T-helper 1 cell treated with Interleukin-12 subunit alpha and Interleukin-12 subunit beta and Interleukin-4 antibody, amounts not matched to agents 30 ng/mL and 1 ng/mL, for 36 hours (primary cell): ENCODE data around the gene PAQR9. TPM values are rescaled to one million over a fixed set of nuclear protein-coding genes. Genes with fewer than 3 reads are reported as not detected.

Experiments used
- intact Hi-C: fragments of 100-400 bp; cut with micrococcal nuclease; formaldehyde crosslinking; loops from one replicate; pipeline ENCODE4 v1.15.1; 2024
- total RNA-seq: library from RNA; stranded (reverse); gene quantifications from 2 replicates; pipeline ENCODE4 v1.2.3, GENCODE V29; 2022

The PAQR9 gene
- total RNA-seq, 1 donor from 2014 or later = not detected

DNA sequence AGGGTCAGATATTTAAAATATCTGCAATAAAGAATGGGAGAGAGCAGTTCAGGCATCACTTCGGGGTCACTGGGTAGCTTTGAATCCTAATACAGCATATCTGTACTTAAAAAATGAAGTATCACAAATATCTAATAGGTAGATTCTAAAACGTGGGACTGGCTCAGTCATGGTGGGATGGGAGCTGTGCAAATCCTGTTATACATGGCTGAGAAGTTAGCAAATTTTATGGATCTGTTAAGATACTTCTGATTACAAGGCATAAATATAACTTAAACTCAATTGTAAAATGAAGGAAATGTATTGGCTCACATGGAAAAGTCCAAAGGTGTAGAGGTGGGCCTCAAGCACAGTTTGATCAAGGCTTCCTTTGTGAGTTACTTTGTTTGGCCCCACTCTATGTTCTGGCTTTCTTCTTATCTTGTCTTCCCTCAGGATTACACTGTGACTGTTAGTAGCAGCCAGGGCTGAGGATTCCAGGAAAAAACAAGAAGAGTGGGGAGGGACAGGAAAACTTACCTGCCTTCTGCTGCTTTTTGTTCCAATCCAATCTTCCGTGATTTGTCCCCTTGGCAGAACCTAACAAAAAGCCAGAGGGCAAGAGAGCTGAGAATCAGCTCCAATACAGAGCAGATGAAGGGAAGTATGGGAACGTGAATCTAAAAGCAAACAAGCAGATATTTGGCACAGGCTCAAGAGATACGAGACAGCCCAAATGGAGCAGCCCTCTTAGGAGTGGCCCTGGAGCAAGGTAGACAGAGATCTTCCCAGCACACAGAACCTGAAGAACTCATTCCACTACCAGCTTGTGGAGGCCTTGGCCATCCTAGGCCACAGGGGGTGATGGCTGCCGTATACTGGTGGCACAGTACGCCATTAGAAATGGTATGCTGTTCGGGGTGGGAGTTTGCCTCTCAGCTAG lies 10.9 kb downstream of the PAQR9 start:
- intact Hi-C loops = no loop called here

DNA sequence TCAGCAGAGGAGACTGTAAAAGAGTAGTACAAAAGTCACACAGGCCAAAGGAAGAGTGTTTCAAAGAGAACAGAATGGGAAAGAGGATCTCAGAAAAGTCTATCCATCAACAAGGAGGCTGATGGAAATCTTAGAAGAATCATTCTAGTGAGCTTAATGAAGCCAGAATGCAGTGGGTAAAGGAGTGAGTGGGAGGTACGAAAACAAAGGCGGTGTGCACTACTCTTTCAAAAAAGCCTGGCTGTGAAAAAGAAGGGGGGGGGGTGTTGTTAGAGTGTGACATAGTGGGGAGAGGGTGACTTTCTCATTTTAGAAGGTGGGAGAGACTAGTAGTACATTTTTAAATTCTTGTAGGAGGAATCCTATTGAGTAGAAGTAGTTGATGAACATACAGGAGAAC lies 11.7 kb downstream of the PAQR9 start:
- intact Hi-C loops = no loop called here

DNA sequence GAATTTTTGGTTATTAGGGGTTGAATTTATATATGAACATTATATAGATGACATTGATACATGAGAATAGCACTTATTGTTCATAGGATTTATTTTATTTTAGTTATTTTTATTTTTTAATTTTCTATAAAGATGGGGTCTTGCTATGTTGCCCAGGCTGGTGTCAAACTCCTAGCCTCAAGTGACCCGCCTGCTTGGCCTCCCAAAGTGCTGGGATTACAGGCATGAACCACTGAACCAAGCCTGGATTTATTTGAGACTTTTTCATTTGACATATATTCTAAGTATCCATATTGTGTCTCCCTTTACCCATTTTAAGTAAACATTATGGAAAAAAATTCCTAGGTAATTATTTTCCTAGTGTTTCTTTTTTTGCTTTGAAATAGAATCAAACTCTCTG lies 12.5 kb downstream of the PAQR9 start:
- intact Hi-C loops = no loop called here

DNA sequence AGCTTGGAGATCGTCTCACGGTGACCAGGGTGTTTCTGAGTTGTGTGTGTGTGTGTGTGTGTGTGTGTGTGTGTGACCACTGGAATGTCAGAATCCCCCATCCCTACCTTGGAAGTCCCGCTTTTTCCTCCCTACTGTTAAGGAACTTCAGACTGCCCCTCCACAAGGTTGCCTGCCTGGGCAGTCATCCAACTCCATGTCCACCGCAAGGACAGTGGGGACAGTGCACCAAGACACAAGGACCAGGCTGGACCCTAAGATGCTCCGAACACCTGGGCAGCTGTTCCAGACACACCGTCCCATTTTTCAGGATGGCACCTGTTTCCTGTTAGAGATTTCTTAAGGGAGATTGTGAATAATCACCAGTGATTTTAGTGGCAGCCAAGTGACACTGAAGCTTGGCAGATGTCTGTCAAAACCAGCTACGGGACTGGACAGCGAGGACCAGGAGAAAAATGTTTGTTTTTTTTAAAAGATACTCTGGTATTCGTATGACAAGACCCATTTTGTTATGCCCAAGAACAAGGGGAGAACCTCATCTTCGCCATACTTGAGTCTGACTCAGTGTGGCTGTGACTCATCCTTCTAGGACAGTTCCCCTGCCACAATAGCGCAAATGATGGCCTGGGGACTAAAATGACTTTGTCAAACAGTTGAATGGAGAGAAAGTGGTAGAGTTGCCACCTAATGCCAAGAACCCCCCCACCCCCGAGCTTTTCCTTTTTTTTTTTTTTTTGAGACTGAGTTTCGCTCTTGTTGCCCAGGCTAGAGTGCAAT lies 15.5 kb downstream of the PAQR9 start:
- intact Hi-C loops = no loop called here

DNA sequence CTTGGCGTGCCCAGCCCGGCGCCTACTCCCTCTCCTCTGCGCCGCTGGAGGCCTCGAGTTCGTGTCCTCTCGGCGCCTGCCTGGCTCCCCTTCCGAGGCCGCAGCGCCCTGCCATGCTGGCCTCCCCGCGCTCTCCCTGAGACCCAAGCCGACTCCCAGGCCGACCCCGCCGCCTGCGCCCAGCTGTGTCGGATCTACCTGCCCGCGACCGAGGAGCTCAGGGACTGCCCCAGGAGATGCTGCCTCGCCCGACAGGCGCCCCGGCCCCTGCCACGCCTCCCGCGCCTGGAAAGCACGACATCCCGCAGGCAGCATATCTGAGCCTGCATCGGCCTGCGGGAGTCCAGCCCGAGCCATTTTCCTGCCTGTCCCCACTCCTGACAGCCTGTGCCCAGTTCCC lies 16.1 kb downstream of the PAQR9 start:
- intact Hi-C loops = no loop called here

DNA sequence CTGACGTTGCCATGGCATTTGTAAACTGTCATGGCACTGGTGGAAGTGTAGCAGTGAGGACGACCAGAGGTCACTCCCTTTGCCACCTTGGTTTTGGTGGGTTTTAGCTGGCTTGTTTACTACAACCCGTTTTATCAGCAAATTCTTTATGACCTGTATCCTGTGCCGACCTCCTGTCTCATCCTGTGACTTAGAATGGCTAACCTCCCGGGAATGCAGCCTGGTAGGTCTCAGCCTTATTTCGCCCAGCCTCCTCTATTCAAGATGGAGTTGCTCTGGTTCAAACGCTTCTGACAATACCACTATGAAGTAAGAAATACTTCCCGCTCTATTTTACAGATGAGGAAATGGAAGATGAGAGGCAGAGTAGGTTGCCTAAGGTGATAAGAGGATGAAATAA lies 16.6 kb downstream of the PAQR9 start:
- intact Hi-C loops = no loop called here

DNA sequence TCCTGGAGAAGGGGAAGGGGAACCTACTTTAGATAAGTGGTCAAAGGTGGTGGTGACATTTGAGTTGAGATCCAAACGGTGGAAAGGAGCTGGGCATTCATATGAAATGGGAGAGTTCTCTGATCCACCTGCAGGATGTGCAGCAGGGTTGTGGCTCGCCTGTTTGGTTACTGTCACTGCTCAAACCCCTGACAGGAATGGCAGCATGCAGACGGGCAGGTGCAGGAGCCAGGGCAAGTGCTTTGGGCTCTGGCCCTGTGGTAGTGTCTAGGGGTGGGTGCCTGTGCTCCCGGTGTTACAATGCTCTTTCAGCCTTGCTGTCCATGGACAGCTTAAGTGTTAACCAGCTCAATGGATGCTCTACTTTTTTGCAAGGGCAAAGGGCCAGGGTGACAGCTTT lies 18.5 kb downstream of the PAQR9 start:
- intact Hi-C loops = no loop called here

DNA sequence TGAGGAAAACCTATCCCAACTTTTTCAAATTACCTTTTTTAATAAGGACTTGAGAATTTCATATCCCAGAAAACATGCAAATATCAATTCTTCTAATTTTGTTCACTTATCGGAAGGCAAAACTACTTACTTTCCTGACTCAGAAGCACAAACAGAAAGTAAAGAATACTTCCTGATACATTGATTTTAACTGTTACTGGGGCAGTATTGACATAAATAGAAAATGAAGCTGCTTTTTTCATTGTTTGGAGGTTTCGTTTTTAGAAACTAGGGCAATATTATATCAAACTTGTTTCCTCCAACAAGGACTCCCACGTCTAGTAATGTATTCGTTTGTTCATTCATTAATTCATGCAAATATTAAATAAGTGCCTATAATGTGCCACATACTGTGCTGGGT lies 19.1 kb downstream of the PAQR9 start:
- intact Hi-C loops = loop anchor here (5.0 kb wide), 1 partner anchor 43 kb away; no protein-coding TSS in a partner anchor

DNA sequence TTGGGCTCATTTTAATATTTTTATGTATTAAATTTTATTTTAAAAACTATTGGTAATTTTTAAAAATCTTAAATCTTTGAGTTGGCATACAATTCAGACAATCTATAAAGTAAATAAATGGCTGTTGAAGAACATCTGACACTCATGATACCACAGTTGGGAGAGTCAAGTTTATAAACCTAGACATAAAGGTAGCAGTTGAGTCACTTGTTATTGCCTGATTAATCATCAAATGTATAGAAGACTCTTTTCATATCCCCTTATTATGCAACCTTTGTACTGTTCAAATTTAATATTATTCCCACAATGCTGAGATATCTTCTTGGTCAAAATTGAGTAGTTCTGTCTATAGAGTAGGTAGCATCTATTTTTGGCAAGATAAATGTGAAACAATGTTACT lies 19.6 kb downstream of the PAQR9 start:
- intact Hi-C loops = loop anchor here (5.0 kb wide), 1 partner anchor 43 kb away; no protein-coding TSS in a partner anchor

DNA sequence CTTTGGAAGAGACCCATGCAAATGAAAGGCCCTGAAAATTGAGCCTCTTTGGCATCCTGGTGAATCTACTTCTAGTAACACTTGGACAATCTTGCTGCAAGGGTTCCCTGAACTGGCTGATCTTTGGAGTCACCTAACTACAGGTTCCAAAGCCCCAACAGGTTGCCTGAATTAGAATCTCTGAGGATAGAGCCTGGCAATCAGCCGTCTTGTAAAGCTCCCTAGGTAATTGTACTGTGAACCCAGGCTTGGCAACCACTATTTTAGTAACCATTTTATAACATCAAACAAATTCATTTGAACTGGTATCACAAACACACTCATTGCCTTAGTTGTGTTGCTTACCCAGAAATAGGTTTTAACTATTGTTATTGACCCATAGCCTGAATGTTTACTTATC lies 20.1 kb downstream of the PAQR9 start:
- intact Hi-C loops = loop anchor here (5.0 kb wide), 1 partner anchor 44 kb away; no protein-coding TSS in a partner anchor

DNA sequence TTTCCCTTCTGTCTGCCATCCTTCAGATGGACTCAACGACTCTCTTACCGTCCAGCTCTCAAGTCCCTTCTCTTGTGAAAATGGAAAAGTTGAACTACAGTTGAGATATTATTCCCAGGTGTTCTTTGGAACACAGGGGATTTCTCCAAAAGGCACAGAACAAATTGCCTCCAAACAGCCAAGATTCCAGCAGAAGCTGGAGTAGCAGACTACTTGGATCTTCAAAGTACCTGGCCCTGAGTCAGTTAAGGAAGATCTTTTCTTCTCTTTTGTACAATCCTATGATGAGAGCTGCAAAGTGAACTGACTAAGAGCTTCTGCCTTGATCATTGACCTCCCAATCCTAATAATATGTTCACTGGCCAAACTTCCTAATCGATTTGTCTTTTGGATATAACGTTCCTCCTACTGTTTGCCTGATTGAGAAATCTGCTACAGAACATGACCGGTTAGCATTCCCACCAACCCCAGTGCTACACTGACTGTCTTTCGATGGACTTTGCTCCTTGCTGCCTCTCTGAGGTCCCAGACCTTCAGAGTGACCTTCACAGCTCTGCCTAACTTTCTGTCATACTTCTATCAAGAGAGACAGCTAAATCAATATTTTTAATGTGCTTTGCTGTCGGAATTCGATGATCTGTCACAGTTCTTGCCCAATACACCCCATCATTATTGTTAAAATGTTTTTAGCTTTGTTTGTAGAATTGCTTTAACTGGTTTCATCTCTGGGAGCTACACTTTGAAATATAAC lies 21.9 kb downstream of the PAQR9 start:
- intact Hi-C loops = loop anchor here (5.0 kb wide), 1 partner anchor 46 kb away; no protein-coding TSS in a partner anchor

DNA sequence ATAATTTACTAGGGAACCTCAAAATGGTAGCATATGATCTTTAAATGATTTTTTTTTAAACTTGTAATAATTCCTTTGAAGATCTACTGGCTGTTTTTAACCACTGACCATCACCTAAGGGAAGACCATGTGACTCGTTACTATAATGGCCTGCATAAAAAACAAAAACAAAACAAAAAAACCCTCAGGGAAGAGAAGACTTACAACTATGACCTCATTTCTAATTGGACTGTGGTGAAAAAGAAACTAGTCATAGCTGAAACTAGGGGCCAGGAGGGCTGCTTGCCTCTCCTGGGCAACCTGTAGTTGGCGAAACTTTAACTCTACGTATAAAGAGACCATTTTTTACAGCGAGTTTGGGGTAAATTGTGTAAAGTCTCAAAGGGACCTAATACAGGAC lies 23.0 kb downstream of the PAQR9 start:
- intact Hi-C loops = loop anchor here (5.0 kb wide), 1 partner anchor 47 kb away; no protein-coding TSS in a partner anchor

DNA sequence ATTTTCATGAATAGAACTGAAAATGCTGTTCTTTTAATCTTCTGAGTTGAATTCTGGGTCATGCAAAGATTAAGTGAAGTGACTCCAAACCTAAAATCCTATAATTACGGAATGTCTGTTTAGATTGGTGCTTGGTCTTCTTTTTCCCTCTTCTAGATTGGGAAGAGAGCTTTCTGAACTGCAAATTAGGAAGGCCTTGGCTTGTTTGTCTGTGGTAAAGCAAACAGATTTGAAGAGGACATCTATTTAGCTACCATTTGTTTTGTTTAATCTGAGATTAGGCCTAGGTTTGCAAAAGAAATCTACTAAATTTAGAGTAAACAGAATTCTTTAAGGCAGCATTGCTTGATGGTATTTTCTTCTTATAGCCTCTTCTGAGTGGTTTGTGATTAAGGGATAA lies 23.5 kb downstream of the PAQR9 start:
- intact Hi-C loops = loop anchor here (5.0 kb wide), 1 partner anchor 47 kb away; no protein-coding TSS in a partner anchor

DNA sequence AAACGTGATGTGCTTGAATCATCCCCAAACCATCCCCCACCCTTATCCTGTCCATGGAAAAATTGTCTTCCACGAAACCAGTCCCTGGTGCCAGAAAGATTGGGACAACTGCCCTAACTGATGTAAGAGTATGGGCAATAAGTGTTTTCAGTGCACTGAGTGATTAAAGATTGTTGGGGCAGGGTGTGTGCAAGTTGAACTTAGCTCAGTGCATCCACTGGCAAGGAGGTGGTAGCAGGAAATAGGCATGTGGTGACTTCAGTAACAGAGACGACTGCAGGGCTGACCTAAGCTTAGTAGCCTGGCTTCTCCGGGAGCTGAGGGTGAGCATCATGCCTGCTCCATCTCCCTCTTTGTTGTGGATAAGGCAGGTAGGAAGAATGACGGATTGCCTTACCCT lies 27.5 kb downstream of the PAQR9 start:
- intact Hi-C loops = no loop called here

DNA sequence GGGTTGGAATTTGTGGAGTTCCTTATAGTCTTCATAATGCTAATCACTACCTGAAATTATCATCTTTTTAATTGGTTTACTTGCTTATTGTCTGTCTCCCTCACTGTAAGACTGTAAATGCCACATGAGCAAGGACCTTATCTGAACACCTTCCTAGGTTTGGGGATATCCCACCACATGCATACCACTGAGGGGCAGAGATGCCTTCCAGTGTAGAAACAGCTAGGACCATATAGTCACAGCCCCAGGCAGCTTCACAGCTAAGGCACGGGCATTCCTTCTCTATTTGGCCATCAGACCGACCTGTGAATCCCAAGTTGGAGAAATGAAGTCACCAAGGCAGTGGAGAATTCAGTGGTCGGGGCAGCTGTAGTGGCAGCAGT lies 28.6 kb downstream of the PAQR9 start:
- intact Hi-C loops = no loop called here

DNA sequence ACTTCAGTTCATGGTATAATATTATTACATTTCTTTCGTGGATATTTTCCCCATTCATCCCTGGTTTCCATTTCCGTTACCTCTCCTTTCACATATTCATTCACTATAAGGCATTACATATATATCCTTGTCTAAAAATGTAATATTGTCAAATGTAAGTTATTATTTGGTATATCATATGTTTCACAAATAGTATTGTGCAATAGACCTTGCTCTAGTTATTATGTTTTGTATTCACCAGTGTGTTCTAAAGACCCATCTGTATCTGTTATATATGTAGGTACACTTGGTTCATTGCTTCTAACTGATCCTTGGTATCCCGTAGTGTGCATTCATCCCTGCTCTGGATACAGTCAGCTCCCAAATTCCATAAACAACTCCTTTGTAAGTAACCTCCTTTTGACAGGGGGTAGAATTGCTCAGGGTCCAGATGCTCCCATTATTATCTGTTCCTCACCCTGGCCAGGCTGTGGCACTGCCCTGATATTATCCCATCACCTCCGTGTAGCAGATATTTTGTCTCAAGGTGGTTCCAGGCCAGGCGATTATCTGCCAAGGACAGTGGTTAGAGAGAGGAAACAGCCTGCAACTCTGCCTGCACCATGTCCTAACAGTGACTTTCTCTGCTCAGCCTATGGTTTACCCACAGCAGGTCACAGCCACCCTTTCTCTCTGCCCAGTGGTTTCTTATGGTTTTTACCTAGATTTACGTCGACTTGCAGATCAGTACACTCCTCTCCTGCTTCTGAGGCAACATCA lies 29.2 kb downstream of the PAQR9 start:
- intact Hi-C loops = no loop called here

DNA sequence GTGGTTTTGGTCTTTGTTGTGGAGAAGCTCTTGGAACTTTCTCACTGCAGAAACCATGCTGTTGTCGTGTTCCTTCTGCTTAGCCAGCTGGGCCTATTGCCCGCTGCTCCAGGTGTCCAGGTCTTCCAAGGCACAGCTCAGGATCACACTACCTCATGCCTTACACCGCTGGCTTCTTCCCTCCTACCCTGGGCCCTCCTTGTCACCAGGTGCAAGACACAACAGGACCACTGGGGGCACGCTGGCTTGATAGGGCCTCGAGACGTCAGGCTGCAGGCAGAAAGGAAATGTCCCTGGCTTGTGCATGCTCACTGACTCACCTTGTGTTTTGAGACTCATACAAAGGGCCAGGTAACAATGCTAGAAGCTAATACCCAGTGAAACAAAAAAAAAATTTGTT lies 32.3 kb downstream of the PAQR9 start:
- intact Hi-C loops = no loop called here

DNA sequence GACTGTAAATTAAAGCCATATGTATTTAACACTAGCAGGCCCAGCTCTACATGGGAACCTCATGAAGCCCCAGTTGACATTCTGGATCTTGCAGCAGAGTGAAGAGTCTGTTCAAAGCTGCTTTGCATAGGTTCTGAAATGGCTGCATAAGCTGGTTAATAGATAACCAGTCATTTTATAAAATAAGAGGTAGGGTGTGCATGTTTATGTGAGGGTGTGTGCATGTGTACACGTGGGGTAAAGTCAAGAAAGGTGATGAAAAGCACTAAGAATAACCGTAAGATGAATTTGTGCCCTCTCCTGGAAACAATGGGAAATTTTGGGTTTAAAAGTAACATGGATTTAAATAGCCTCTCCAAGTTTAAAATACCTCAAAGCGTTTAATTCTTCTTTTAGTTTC lies 33.0 kb downstream of the PAQR9 start:
- intact Hi-C loops = no loop called here

DNA sequence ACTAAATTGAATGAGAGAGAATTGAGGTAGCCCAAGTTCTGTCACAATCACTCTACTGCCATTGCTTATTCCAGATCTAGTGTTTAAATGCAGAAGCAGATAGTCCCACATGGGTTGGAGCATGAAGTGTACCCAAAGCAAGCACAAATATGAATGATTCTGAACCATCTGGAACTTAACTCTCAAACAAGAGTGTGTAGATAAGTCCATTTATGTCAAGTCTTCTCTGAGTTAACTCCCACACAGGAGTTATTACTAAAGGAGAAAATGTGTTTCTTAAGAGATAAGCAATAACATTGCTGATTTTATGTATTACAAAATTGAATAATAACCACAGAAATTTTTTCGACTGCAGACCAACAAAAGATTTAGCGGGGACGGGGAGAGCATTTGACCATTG lies 33.6 kb downstream of the PAQR9 start:
- intact Hi-C loops = loop anchor here (1.0 to 5.0 kb wide), 4 partner anchors 57 to 343 kb away; no protein-coding TSS in a partner anchor

DNA sequence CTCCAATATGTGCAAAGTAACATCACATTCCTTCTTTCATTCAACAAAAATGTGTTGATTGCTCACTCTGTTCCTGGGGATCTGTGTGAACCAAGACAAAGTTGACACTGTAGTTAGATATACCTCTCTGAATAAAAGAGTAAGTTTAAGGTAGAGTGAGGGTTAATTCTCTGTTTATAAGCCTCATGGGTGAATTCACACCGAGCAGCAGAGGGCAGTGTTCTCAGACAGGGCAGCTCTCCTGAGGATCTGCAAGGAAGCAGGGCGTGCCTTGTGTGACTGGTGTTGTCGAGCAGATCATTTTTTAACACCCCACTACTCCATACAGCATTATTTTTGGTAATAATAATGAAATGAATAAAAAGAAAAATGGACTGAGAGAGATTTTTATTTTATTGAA lies 34.4 kb downstream of the PAQR9 start:
- intact Hi-C loops = loop anchor here (1.0 to 5.0 kb wide), 4 partner anchors 58 to 342 kb away; no protein-coding TSS in a partner anchor
